A549 (cell line): ENCODE measurements around the gene PARD3B.

ENCODE experiments used
- CBX8 ChIP-seq: fragments of 200-600 bp; sonication (generic); IDR thresholded peaks from 2 replicates; pipeline ENCODE4 v1.6.1; 2016
- CEBPB ChIP-seq, 2 experiments: fragments of >200 bp in 1 of 2; sonication (Bioruptor Twin) in 1 of 2; formaldehyde crosslinking in 1 of 2; IDR thresholded peaks; 2 replicates each; pipeline ENCODE4 v1.6.1; 2012 to 2016
- CTCF ChIP-seq: fragments of >200 bp; sonication (Bioruptor Twin); formaldehyde crosslinking; IDR thresholded peaks from 3 replicates; pipeline ENCODE4 v1.5.1; 2016
- ELK1 ChIP-seq: fragments of 150-350 bp; IDR thresholded peaks from 2 replicates; pipeline ENCODE4 v1.6.1; 2014; ENCODE audit warnings: low read depth, mild to moderate bottlenecking, low read length
- MAX ChIP-seq: IDR thresholded peaks from 2 replicates; pipeline ENCODE4 v1.6.1; 2012
- POLR2A ChIP-seq: IDR thresholded peaks from 2 replicates; pipeline ENCODE4 v1.6.1; 2012; ENCODE audit warnings: mild to moderate bottlenecking, low read length
- RCOR1 ChIP-seq: fragments of 150-350 bp; IDR thresholded peaks from 2 replicates; pipeline ENCODE4 v1.6.1; 2014; ENCODE audit warnings: antibody characterized with exemption, low read length, low read depth
- RNF2 ChIP-seq: fragments of 200-600 bp; sonication (generic); IDR thresholded peaks from 2 replicates; pipeline ENCODE4 v1.6.1; 2016; ENCODE audit warnings: low read depth, mild to moderate bottlenecking, antibody characterized with exemption, moderate library complexity, borderline replicate concordance

GRCh38 chr2:205605638-205606304 lies 1060.5 kb downstream of the PARD3B start:
- TF ChIP-seq ELK1: no peak
- TF ChIP-seq CTCF: no peak
- no peak for TF ChIP-seq RCOR1
- no peak for TF ChIP-seq CEBPB (IDR thresholded peaks at IDR 0.05)
- TF ChIP-seq RNF2: no peak
- TF ChIP-seq MAX: no peak
- no peak for TF ChIP-seq CBX8
- no peak for TF ChIP-seq POLR2A
